Esophagus muscularis mucosa (tissue), 4 donors: ENCODE data around the gene MAP3K7.

Experiments
- CTCF ChIP-seq, 3 experiments: fragments of 200-600 bp in 2 of 3; fragments of 450-650 bp in 1 of 3; sonication (generic) in 2 of 3; IDR thresholded peaks; one replicate each; pipeline ENCODE4 v1.5.1; 2017 to 2019; ENCODE audit warnings: antibody characterized with exemption in 3 of 3, mild to moderate bottlenecking in 2 of 3, moderate library complexity in 1 of 3
- EP300 ChIP-seq: sonication (generic); formaldehyde crosslinking; IDR thresholded peaks from one replicate; pipeline ENCODE4 v1.6.1; 2017; ENCODE audit warnings: antibody characterized with exemption
- POLR2A ChIP-seq: fragments of 450-650 bp; IDR thresholded peaks from one replicate; pipeline ENCODE4 v1.6.1; 2017; ENCODE audit warnings: antibody characterized with exemption, moderate library complexity, mild to moderate bottlenecking, low read depth
- POLR2AphosphoS5 ChIP-seq, 2 donors: sonication (generic); formaldehyde crosslinking; IDR thresholded peaks; one replicate each; pipeline ENCODE4 v1.6.1; 2017; ENCODE audit warnings: antibody characterized with exemption in 2 of 2

DNA sequence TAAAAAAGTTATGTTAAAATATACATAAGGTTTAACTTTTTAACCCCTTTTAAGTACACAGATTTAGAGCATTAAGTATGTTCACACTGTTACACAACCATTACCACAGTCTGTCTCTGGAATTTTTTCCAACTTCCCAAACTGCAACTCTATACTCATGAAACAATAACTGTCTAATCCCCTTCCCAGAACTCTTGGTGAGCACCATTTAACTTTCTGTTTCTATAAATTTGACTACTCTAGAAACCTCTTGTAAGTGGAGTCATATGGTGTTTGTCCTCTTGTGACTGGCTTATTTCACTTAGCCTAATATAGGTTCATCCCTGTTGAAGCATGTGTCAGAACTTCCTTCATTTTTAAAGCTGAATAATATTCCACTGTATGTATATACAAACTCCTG lies 98.1 kb downstream of the MAP3K7 start:
- TF ChIP-seq CTCF (IDR thresholded peaks at IDR 0.05) (no peak), POLR2A (no peak), EP300 (no peak), POLR2AphosphoS5 (IDR thresholded peaks at IDR 0.05) (no peak)
